Measurements from ENCODE around the gene TMEM115. TPM values are rescaled to one million over a fixed set of nuclear protein-coding genes. Genes with fewer than 3 reads are reported as not detected.

The TMEM115 gene
- total and polyA plus RNA-seq, 10 of the 15 experiments (the other 5 are each of a cell fraction or from before 2014, with no cell fraction given): 1.9 to 18.7 (median 13.2) TPM

DNA sequence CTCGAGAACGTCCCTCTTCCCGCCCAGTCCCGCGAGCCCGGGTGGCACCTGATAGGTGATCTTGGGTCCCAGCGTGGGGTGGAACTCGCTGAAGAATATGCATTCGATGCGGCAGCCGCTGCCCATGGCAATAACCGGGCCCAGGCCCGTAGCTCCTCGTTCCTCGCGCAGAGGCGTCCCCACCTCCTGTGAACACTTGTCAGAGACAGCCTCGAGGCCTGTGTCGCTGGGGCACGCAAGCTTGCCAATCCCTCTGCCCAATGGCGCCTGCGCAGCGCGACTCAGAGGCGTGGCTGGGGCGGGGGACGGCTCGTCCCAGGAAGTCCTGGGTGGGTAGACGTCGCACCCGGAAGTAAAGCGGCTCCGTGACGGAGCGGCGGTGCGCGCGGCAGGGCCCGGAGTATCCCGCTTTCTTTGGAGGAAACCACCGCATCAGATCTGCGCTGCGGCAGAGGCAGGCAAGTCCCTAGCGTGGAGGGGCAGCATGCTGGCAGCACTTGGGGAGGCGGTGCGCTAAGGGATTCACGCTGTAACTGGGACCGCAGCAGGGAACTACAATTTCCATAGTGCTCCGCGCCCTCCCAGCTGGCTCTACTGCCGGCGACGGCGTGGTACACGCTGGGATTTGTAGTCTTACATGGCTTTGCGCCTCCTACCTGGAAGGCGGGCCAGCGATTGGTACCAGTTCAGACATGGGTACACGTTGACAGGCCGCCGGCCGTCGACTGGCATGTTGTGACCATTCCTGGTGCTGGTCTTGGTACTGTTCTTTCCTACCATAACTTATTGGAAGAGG lies 8.6 kb downstream of the TMEM115 start, which contains the start of the genes CYB561D2 and NPRL2 (continued):
- TF ChIP-seq ETV6 (conservative IDR thresholded peaks at IDR 0.05 in 1 of 2, IDR thresholded peaks at IDR 0.05 in 1 of 2; ENCODE audit: borderline replicate concordance in 1 of 2, low read depth in 1 of 2) (0 out of 4 replicates have a peak, but pooled peaks of 1 of the 2 experiments have one; percentile 27), MYB (IDR thresholded peaks at IDR 0.05; ENCODE audit: borderline replicate concordance, low read depth, low read length) (no peak), TBL1XR1 (IDR thresholded peaks at IDR 0.05; ENCODE audit: low read depth, low read length) (0 out of 2 replicates have a peak, but pooled peaks have one; percentile 43), STAT3 (IDR thresholded peaks at IDR 0.05; ENCODE audit: low read depth, low read length) (no peak), SREBF1 (IDR thresholded peaks at IDR 0.05; ENCODE audit: low read length) (peak; percentile 91), SUZ12 (IDR thresholded peaks at IDR 0.05; ENCODE audit: unreplicated experiment) (no peak), CEBPB (IDR thresholded peaks at IDR 0.05; ENCODE audit: borderline replicate concordance in 1 of 2, low read depth in 2 of 2, low read length in 2 of 2) (no peak), JUNB (IDR thresholded peaks at IDR 0.05) (no peak), DPF2 (IDR thresholded peaks at IDR 0.05) (0 out of 2 replicates have a peak, but pooled peaks have one; percentile 28), NRF1 (conservative IDR thresholded peaks at IDR 0.05; ENCODE audit: low read depth, low read length) (peak; percentile 83), STAT1 (conservative IDR thresholded peaks at IDR 0.05) (no peak), JUND (IDR thresholded peaks at IDR 0.05; ENCODE audit: low read depth, low read length) (no peak), KDM1A (IDR thresholded peaks at IDR 0.05; ENCODE audit: borderline replicate concordance) (no peak), EP300 (IDR thresholded peaks at IDR 0.05; ENCODE audit: borderline replicate concordance in 1 of 2, control insufficient read depth in 1 of 2, low read depth in 2 of 2, low read length in 2 of 2) (0 out of 4 replicates have a peak, but pooled peaks of 1 of the 2 experiments have one; percentile 9), RELA (IDR thresholded peaks at IDR 0.05; ENCODE audit: borderline replicate concordance, partially characterized antibody) (no peak), ATF7 (IDR thresholded peaks at IDR 0.05; ENCODE audit: low read depth) (no peak; the same call in none of the 2 replicates), IKZF1 (conservative IDR thresholded peaks at IDR 0.05) (peak; percentile 100), ZNF207 (IDR thresholded peaks at IDR 0.05; ENCODE audit: borderline replicate concordance) (no peak; the same call in 1 of the 2 replicates), SP1 (IDR thresholded peaks at IDR 0.05; ENCODE audit: low read depth, low read length) (peak; percentile 52), BCL11A (IDR thresholded peaks at IDR 0.05; ENCODE audit: low read depth, low read length) (no peak), MXI1 (IDR thresholded peaks at IDR 0.05; ENCODE audit: low read depth, low read length) (peak; percentile 72), POLR2AphosphoS5 (IDR thresholded peaks at IDR 0.05; ENCODE audit: low read length) (peak; percentile 92), RCOR1 (conservative IDR thresholded peaks at IDR 0.05; ENCODE audit: low read depth, low read length) (no peak)
- TF ChIP-seq, protein P1, sequence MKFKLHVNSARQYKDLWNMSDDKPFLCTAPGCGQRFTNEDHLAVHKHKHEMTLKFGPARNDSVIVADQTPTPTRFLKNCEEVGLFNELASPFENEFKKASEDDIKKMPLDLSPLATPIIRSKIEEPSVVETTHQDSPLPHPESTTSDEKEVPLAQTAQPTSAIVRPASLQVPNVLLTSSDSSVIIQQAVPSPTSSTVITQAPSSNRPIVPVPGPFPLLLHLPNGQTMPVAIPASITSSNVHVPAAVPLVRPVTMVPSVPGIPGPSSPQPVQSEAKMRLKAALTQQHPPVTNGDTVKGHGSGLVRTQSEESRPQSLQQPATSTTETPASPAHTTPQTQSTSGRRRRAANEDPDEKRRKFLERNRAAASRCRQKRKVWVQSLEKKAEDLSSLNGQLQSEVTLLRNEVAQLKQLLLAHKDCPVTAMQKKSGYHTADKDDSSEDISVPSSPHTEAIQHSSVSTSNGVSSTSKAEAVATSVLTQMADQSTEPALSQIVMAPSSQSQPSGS (IDR thresholded peaks at IDR 0.05; ENCODE audit: low read length): no peak
- TF ChIP-seq, protein P2, sequence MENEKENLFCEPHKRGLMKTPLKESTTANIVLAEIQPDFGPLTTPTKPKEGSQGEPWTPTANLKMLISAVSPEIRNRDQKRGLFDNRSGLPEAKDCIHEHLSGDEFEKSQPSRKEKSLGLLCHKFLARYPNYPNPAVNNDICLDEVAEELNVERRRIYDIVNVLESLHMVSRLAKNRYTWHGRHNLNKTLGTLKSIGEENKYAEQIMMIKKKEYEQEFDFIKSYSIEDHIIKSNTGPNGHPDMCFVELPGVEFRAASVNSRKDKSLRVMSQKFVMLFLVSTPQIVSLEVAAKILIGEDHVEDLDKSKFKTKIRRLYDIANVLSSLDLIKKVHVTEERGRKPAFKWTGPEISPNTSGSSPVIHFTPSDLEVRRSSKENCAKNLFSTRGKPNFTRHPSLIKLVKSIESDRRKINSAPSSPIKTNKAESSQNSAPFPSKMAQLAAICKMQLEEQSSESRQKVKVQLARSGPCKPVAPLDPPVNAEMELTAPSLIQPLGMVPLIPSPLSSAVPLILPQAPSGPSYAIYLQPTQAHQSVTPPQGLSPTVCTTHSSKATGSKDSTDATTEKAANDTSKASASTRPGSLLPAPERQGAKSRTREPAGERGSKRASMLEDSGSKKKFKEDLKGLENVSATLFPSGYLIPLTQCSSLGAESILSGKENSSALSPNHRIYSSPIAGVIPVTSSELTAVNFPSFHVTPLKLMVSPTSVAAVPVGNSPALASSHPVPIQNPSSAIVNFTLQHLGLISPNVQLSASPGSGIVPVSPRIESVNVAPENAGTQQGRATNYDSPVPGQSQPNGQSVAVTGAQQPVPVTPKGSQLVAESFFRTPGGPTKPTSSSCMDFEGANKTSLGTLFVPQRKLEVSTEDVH (IDR thresholded peaks at IDR 0.05; ENCODE audit: low read depth, partially characterized antibody): peak; percentile 76
- TF ChIP-seq, protein P3, sequence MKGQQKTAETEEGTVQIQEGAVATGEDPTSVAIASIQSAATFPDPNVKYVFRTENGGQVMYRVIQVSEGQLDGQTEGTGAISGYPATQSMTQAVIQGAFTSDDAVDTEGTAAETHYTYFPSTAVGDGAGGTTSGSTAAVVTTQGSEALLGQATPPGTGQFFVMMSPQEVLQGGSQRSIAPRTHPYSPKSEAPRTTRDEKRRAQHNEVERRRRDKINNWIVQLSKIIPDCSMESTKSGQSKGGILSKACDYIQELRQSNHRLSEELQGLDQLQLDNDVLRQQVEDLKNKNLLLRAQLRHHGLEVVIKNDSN (IDR thresholded peaks at IDR 0.05; ENCODE audit: borderline replicate concordance, extremely low read length, insufficient read depth, low read depth, low read length): no peak
